ENCODE results near the gene CLCN1.

Gene CLCN1

GRCh38 chr7:143331179-143331801 is 15.4 kb downstream of the CLCN1 start:
- DNase-seq (ENCODE audit: low read depth in 1 of 2, low spot score in 1 of 2): no peak

GRCh38 chr7:143334244-143334643 is 18.3 kb downstream of the CLCN1 start:
- no peak for DNase-seq (ENCODE audit: low read depth in 1 of 2, low spot score in 1 of 2)

- no peak for DNase-seq (ENCODE audit: low read depth in 1 of 2, low spot score in 1 of 2)
Observed at GRCh38 chr7:143337216-143337615, 21.3 kb downstream of the CLCN1 start.

- DNase-seq (ENCODE audit: low read depth in 1 of 2, low spot score in 1 of 2): no peak
Observed at GRCh38 chr7:143341842-143342241, 25.9 kb downstream of the CLCN1 start.

GRCh38 chr7:143343596-143343995 is 27.7 kb downstream of the CLCN1 start:
- DNase-seq (ENCODE audit: low read depth in 1 of 2, low spot score in 1 of 2): no peak

- peak; percentile 38 to 49 for DNase-seq (ENCODE audit: low read depth in 1 of 2, low spot score in 1 of 2)
Observed at GRCh38 chr7:143345428-143345900, 29.6 kb downstream of the CLCN1 start.

GRCh38 chr7:143346018-143346417 is 30.1 kb downstream of the CLCN1 start:
- DNase-seq (ENCODE audit: low read depth in 1 of 2, low spot score in 1 of 2): no peak

GRCh38 chr7:143347950-143348349 is 32.0 kb downstream of the CLCN1 start:
- no peak for DNase-seq (ENCODE audit: low read depth in 1 of 2, low spot score in 1 of 2)

- DNase-seq (ENCODE audit: low read depth in 1 of 2, low spot score in 1 of 2): no peak
Observed at GRCh38 chr7:143351060-143351459, 35.1 kb downstream of the CLCN1 start.

GRCh38 chr7:143351574-143351973 is 35.7 kb downstream of the CLCN1 start:
- no peak for DNase-seq (ENCODE audit: low read depth in 1 of 2, low spot score in 1 of 2)

- DNase-seq (ENCODE audit: low read depth in 1 of 2, low spot score in 1 of 2): no peak
Observed at GRCh38 chr7:143352531-143353002, 36.7 kb downstream of the CLCN1 start.

GRCh38 chr7:143354376-143354775 is 38.5 kb downstream of the CLCN1 start:
- DNase-seq (ENCODE audit: low read depth in 1 of 2, low spot score in 1 of 2): no peak

- DNase-seq (ENCODE audit: low read depth in 1 of 2, low spot score in 1 of 2): no peak
Observed at GRCh38 chr7:143354965-143355364, 39.1 kb downstream of the CLCN1 start.

GRCh38 chr7:143355450-143356385 is 39.8 kb downstream of the CLCN1 start:
- no peak for DNase-seq (ENCODE audit: low read depth in 1 of 2, low spot score in 1 of 2)

GRCh38 chr7:143356414-143357050 is 40.6 kb downstream of the CLCN1 start:
- DNase-seq (ENCODE audit: low read depth in 1 of 2, low spot score in 1 of 2): no peak

- DNase-seq (ENCODE audit: low read depth in 1 of 2, low spot score in 1 of 2): no peak
Observed at GRCh38 chr7:143358626-143359025, 42.7 kb downstream of the CLCN1 start.

- DNase-seq (ENCODE audit: low read depth in 1 of 2, low spot score in 1 of 2): no peak
Observed at GRCh38 chr7:143359771-143360353, 44.0 kb downstream of the CLCN1 start.

- no peak for DNase-seq (ENCODE audit: low read depth in 1 of 2, low spot score in 1 of 2)
Observed at GRCh38 chr7:143360788-143361551, 45.1 kb downstream of the CLCN1 start.

GRCh38 chr7:143361552-143362130 is 45.7 kb downstream of the CLCN1 start:
- no peak for DNase-seq (ENCODE audit: low read depth in 1 of 2, low spot score in 1 of 2)

Data from activated T-helper 1 cell treated with anti-CD3 and anti-CD28 coated beads, Interleukin-2, amount 50 U/mL, for 16 hours (primary cell).